WTC11 (cell line): ENCODE measurements around the gene TRAPPC10. TPM values are rescaled to one million over a fixed set of nuclear protein-coding genes. Genes with fewer than 3 reads are reported as not detected.

Experiments used
- ATAC-seq: fragments of 200-7000 bp; cut with Tn5 transposase; 2 replicates; pipeline ENCODE4 v1.10.0; 2021; ENCODE audit warnings: mild to moderate bottlenecking, moderate library complexity
- CTCF ChIA-PET: fragments of 300-600 bp; sonication (Branson Sonifier 250); formaldehyde crosslinking; loops from one replicate; lab custom pipeline; 2021; ENCODE audit warnings: antibody characterized with exemption; lab: Charles Lee
- POLR2A ChIA-PET: fragments of 350-600 bp; sonication (Branson Sonifier 250); formaldehyde crosslinking; loops from one replicate; lab custom pipeline; 2021; ENCODE audit warnings: antibody characterized with exemption; lab: Charles Lee
- DNase-seq: peaks from one replicate; pipeline ENCODE4 v3.0.0; 2021; ENCODE audit warnings: low spot score
- H3K27ac Mint-ChIP-seq: 2 replicates; pipeline ENCODE4 v1.8.0; 2021; ENCODE audit warnings: mixed read lengths
- H3K27me3 Mint-ChIP-seq: 2 replicates; pipeline ENCODE4 v1.8.0; 2021; ENCODE audit warnings: low read depth, mild to moderate bottlenecking, moderate library complexity, mixed read lengths
- H3K36me3 Mint-ChIP-seq: 2 replicates; pipeline ENCODE4 v1.8.0; 2021; ENCODE audit warnings: mixed read lengths
- H3K4me1 Mint-ChIP-seq: 2 replicates; pipeline ENCODE4 v1.8.0; 2022; ENCODE audit warnings: mixed read lengths
- H3K4me3 Mint-ChIP-seq: 2 replicates; pipeline ENCODE4 v1.8.0; 2021; ENCODE audit warnings: mild to moderate bottlenecking, moderate library complexity, mixed read lengths
- H3K9me3 Mint-ChIP-seq: 2 replicates; pipeline ENCODE4 v1.8.0; 2021; ENCODE audit warnings: mixed read lengths
- ATF1 ChIP-seq: sonication (generic); formaldehyde crosslinking; IDR thresholded peaks from 2 replicates; pipeline ENCODE4 v1.8.1; 2023; ENCODE audit warnings: mild to moderate bottlenecking, moderate library complexity, missing genetic modification reagents
- ATF6 ChIP-seq: sonication (generic); formaldehyde crosslinking; IDR thresholded peaks from 2 replicates; pipeline ENCODE4 v1.8.1; 2023; ENCODE audit warnings: mild to moderate bottlenecking, missing genetic modification reagents
- CDX4 ChIP-seq: fragments of 250-450 bp; sonication (Bioruptor Pico); IDR thresholded peaks from 2 replicates; pipeline ENCODE4 v1.9.0; 2021; ENCODE audit warnings: moderate library complexity, mild to moderate bottlenecking, inconsistent platforms, borderline replicate concordance
- HMGXB4 ChIP-seq: sonication (generic); formaldehyde crosslinking; IDR thresholded peaks from 2 replicates; pipeline ENCODE4 v1.8.1; 2023; ENCODE audit warnings: mild to moderate bottlenecking, moderate library complexity, missing genetic modification reagents
- JUN ChIP-seq: sonication (generic); formaldehyde crosslinking; IDR thresholded peaks from 2 replicates; pipeline ENCODE4 v1.8.0; 2023; ENCODE audit warnings: mild to moderate bottlenecking, missing genetic modification reagents
- PRRX2 ChIP-seq: fragments of 250-450 bp; sonication (Bioruptor Pico); IDR thresholded peaks from 2 replicates; pipeline ENCODE4 v1.8.0; 2021; ENCODE audit warnings: mild to moderate bottlenecking
- SMAD3 ChIP-seq: sonication (generic); formaldehyde crosslinking; IDR thresholded peaks from 2 replicates; pipeline ENCODE4 v1.8.0; 2022; ENCODE audit warnings: missing genetic modification reagents, mild to moderate bottlenecking, borderline replicate concordance
- TEAD1 ChIP-seq: sonication (generic); formaldehyde crosslinking; IDR thresholded peaks from 2 replicates; pipeline ENCODE4 v1.8.0; 2022; ENCODE audit warnings: mild to moderate bottlenecking, missing genetic modification reagents
- TEAD4 ChIP-seq: sonication (generic); formaldehyde crosslinking; IDR thresholded peaks from 2 replicates; pipeline ENCODE4 v1.8.0; 2022; ENCODE audit warnings: mild to moderate bottlenecking, missing genetic modification reagents
- TP53 ChIP-seq: sonication (generic); formaldehyde crosslinking; IDR thresholded peaks from 2 replicates; pipeline ENCODE4 v1.8.1; 2023; ENCODE audit warnings: mild to moderate bottlenecking, missing genetic modification reagents
- ZBTB21 ChIP-seq: sonication (generic); formaldehyde crosslinking; IDR thresholded peaks from 2 replicates; pipeline ENCODE4 v1.8.1; 2023; ENCODE audit warnings: mild to moderate bottlenecking, missing genetic modification reagents, borderline replicate concordance
- ZNF121 ChIP-seq: sonication (generic); formaldehyde crosslinking; IDR thresholded peaks from 2 replicates; pipeline ENCODE4 v1.8.0; 2023; ENCODE audit warnings: missing genetic modification reagents
- ZNF423 ChIP-seq: fragments of 250-450 bp; sonication (Bioruptor Pico); IDR thresholded peaks from 2 replicates; pipeline ENCODE4 v2.1.2; 2022; ENCODE audit warnings: mild to moderate bottlenecking, moderate library complexity
- total RNA-seq: library from RNA; stranded (reverse); gene quantifications from 3 replicates; pipeline ENCODE4 v1.2.3, GENCODE V29; 2021
- TF ChIP-seq, protein P1 (sequence below): sonication (generic); formaldehyde crosslinking; IDR thresholded peaks from 2 replicates; pipeline ENCODE4 v1.8.1; 2023; ENCODE audit warnings: mild to moderate bottlenecking, missing genetic modification reagents, borderline replicate concordance
- TF ChIP-seq, protein P2 (sequence below): sonication (generic); formaldehyde crosslinking; IDR thresholded peaks from 2 replicates; pipeline ENCODE4 v1.8.1; 2022; ENCODE audit warnings: low read depth, mild to moderate bottlenecking, moderate library complexity, missing genetic modification reagents, borderline replicate concordance

Gene TRAPPC10
- total RNA-seq, 1 experiment from 2014 or later = 34.5 TPM

DNA sequence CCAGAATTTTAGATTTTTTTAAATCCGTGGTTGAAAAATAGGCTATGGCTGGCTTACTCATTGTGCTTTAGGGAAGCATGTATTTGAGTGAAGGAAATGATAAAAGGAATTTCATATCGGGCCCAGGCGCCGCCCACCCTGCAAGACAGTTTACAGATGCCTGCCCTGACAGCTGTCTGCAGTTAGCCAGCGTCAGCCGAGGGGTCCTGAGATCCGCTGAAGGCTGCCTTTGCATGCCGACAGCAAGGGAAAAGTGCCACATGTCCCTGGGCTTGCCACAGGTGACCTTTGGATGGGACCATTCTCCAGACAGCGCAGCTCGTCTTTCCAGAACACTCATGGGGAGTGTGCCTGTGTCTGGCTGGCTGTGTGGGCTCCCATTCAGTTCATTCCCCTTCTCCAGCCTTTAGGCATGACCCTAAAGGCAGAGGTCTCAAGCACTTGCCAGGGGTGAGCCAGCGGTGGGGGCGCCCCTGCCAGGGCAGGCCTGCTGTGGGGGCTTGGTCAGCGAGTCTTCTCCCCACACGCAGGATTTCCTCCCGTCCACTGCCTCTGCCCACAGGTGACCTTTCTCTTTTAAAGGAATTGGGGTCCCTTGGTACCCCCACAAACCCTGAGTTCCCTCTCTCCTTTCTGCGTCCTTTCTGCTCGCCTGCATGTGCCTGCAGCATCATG, 46.1 kb upstream of the TRAPPC10 start:
- CTCF ChIA-PET = interaction anchor here (0.6 to 2.8 kb wide), 2 partner anchors 9 to 237 kb away, joined by 3 to 9 read pairs; no protein-coding TSS in a partner anchor

More for the DNA sequence above, 46.1 kb upstream of the TRAPPC10 start:
- Mint-ChIP-seq H3K9me3 (peaks cover 5% of the 10 kb centered on the region), H3K4me1 (no peaks in the 10 kb centered on the region), H3K27me3 (no peaks in the 10 kb centered on the region), H3K36me3 (no peaks in the 10 kb centered on the region), H3K4me3 (no peak overlapping the region), H3K27ac (peak overlapping the region; percentile 36; the same call in 1 of the 2 replicates)
- DNase-seq = no peak
- no peak for ATAC-seq
- POLR2A ChIA-PET = no interaction called here
- no peak for TF ChIP-seq ATF6 (CRISPR knock-in tag)
- no peak for TF ChIP-seq CDX4 (CRISPR knock-in tag)
- no peak for TF ChIP-seq ZNF121 (CRISPR knock-in tag)
- TF ChIP-seq, protein P1, sequence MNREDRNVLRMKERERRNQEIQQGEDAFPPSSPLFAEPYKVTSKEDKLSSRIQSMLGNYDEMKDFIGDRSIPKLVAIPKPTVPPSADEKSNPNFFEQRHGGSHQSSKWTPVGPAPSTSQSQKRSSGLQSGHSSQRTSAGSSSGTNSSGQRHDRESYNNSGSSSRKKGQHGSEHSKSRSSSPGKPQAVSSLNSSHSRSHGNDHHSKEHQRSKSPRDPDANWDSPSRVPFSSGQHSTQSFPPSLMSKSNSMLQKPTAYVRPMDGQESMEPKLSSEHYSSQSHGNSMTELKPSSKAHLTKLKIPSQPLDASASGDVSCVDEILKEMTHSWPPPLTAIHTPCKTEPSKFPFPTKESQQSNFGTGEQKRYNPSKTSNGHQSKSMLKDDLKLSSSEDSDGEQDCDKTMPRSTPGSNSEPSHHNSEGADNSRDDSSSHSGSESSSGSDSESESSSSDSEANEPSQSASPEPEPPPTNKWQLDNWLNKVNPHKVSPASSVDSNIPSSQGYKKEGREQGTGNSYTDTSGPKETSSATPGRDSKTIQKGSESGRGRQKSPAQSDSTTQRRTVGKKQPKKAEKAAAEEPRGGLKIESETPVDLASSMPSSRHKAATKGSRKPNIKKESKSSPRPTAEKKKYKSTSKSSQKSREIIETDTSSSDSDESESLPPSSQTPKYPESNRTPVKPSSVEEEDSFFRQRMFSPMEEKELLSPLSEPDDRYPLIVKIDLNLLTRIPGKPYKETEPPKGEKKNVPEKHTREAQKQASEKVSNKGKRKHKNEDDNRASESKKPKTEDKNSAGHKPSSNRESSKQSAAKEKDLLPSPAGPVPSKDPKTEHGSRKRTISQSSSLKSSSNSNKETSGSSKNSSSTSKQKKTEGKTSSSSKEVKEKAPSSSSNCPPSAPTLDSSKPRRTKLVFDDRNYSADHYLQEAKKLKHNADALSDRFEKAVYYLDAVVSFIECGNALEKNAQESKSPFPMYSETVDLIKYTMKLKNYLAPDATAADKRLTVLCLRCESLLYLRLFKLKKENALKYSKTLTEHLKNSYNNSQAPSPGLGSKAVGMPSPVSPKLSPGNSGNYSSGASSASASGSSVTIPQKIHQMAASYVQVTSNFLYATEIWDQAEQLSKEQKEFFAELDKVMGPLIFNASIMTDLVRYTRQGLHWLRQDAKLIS = no peak
- TF ChIP-seq, protein P2, sequence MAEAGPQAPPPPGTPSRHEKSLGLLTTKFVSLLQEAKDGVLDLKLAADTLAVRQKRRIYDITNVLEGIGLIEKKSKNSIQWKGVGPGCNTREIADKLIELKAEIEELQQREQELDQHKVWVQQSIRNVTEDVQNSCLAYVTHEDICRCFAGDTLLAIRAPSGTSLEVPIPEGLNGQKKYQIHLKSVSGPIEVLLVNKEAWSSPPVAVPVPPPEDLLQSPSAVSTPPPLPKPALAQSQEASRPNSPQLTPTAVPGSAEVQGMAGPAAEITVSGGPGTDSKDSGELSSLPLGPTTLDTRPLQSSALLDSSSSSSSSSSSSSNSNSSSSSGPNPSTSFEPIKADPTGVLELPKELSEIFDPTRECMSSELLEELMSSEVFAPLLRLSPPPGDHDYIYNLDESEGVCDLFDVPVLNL = no peak
- no peak for TF ChIP-seq ZNF423 (CRISPR knock-in tag)
- no peak for TF ChIP-seq TEAD4 (CRISPR knock-in tag)
- TF ChIP-seq HMGXB4 (CRISPR knock-in tag) = no peak
- TF ChIP-seq TP53 (CRISPR knock-in tag) = no peak
- no peak for TF ChIP-seq PRRX2 (CRISPR knock-in tag)
- no peak for TF ChIP-seq ZBTB21
- no peak for TF ChIP-seq JUN (CRISPR knock-in tag)
- no peak for TF ChIP-seq SMAD3 (CRISPR knock-in tag)
- TF ChIP-seq TEAD1 = no peak
- no peak for TF ChIP-seq ATF1 (CRISPR knock-in tag)
